Osteoblast (primary cell): Measurements from ENCODE around the gene GAREM2. TPM values are rescaled to one million over a fixed set of nuclear protein-coding genes. Genes with fewer than 3 reads are reported as not detected.
A peak's percentile ranks its signal among the peaks of the same experiment; 100 is the strongest.

Experiments
- DNase-seq: peaks from one replicate; pipeline ENCODE4 v3.0.0; 2011; ENCODE audit warnings: low spot score, mixed read lengths; ENCODE audit not compliant: insufficient read length; ENCODE audit errors: missing footprints
- H2AFZ ChIP-seq: 2 replicates; pipeline ENCODE4 v1.6.0; 2011; ENCODE audit warnings: mild to moderate bottlenecking, low read length
- H3K27ac ChIP-seq: 2 replicates; pipeline ENCODE4 v1.5.1; 2011; ENCODE audit warnings: mild to moderate bottlenecking, low read depth, low read length, moderate library complexity
- H3K27me3 ChIP-seq: 2 replicates; pipeline ENCODE4 v1.6.0; 2012; ENCODE audit warnings: mild to moderate bottlenecking, control low read depth, inconsistent platforms, low read length, moderate library complexity; ENCODE audit not compliant: insufficient read depth
- H3K36me3 ChIP-seq: 2 replicates; pipeline ENCODE4 v1.5.1; 2011; ENCODE audit warnings: mild to moderate bottlenecking, low read length, control low read depth, moderate library complexity; ENCODE audit not compliant: insufficient read depth
- H3K4me1 ChIP-seq: 2 replicates; pipeline ENCODE4 v1.5.1; 2011; ENCODE audit warnings: mild to moderate bottlenecking, low read length, control low read depth, moderate library complexity; ENCODE audit not compliant: insufficient read depth
- H3K4me2 ChIP-seq: 2 replicates; pipeline ENCODE4 v1.6.0; 2011; ENCODE audit warnings: mild to moderate bottlenecking, low read length; ENCODE audit not compliant: insufficient read depth
- H3K4me3 ChIP-seq: fragments of 200-600 bp; sonication (generic); 3 replicates; pipeline ENCODE4 v1.5.1; 2012; ENCODE audit warnings: mild to moderate bottlenecking, low read length, inconsistent platforms; ENCODE audit not compliant: insufficient read depth
- H3K79me2 ChIP-seq: 2 replicates; pipeline ENCODE4 v1.6.0; 2012; ENCODE audit warnings: mild to moderate bottlenecking, low read length, control low read depth, inconsistent platforms; ENCODE audit not compliant: insufficient read depth
- H3K9me3 ChIP-seq: 2 replicates; pipeline ENCODE4 v1.5.1; 2011; ENCODE audit warnings: low read depth, low read length, control low read depth
- H4K20me1 ChIP-seq: 2 replicates; pipeline ENCODE4 v1.6.0; 2012; ENCODE audit warnings: mild to moderate bottlenecking, low read length, control low read depth; ENCODE audit not compliant: insufficient read depth
- CTCF ChIP-seq: IDR thresholded peaks from 2 replicates; pipeline ENCODE4 v1.5.1; 2011; ENCODE audit warnings: mild to moderate bottlenecking, low read depth, low read length, moderate library complexity; ENCODE audit errors: extremely low read depth
- total RNA-seq: library from RNA; depleted of rRNA; stranded (reverse); fragments of >200 nt; gene quantifications from 2 replicates; pipeline ENCODE4 v1.2.3, GENCODE V29; 2012

Gene GAREM2
- total RNA-seq, 1 donor = 1.4 TPM

DNA sequence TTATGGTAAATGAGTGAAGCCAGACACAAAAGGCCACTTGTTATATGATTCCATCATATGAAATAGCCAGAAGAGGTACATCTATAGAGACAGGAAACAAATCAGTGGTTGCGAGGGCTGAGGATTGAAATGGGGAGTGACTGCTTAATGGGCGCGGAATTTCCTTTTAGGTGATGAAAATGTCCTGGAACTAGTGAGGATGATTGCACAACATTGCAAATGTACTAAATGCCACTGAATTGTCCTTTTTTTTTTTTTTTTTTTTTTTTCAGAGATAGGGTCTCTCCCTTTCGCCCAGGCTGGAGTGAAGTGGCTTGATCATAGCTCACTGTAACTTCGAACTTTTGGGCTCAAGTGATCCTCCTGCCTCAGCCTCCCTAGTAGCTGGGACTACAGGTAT is 15.3 kb upstream of the GAREM2 start:
- Histone ChIP-seq H3K27ac (no peak overlapping the region), H3K4me1 (no peaks in the 10 kb centered on the region), H4K20me1 (no peaks in the 10 kb centered on the region), H2AFZ (no peak overlapping the region), H3K9me3 (no peaks in the 10 kb centered on the region), H3K79me2 (no peaks in the 10 kb centered on the region), H3K4me3 (no peak overlapping the region), H3K4me2 (no peak overlapping the region), H3K27me3 (no peaks in the 10 kb centered on the region), H3K36me3 (no peaks in the 10 kb centered on the region)
- DNase-seq = no peak
- TF ChIP-seq CTCF = no peak

DNA sequence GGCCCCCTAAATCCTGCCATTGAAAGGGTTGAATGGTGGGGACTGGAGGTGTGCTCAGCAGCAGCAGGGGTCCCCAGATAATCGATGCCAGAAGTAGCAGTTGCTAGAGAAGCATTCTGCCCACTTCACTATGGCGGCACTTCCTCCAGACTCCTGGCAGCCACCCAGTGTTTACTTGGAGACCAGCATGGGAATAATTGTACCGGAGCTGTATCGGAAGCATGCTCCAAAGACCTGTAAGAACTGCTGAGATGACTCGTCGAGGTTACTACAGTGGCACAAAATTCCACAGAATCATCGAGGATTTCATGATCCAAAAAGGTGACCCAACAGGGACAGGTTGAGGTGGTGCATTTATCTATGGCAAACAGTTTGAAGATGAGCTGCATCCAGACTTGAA is 11.0 kb upstream of the GAREM2 start:
- Histone ChIP-seq H3K4me3 (no peak overlapping the region), H3K36me3 (no peaks in the 10 kb centered on the region), H3K27me3 (peaks cover 4% of the 10 kb centered on the region), H3K27ac (no peak overlapping the region), H3K79me2 (no peaks in the 10 kb centered on the region), H3K4me1 (no peaks in the 10 kb centered on the region), H3K9me3 (no peaks in the 10 kb centered on the region), H3K4me2 (no peak overlapping the region), H2AFZ (no peak overlapping the region), H4K20me1 (no peaks in the 10 kb centered on the region)
- no peak for DNase-seq
- no peak for TF ChIP-seq CTCF

DNA sequence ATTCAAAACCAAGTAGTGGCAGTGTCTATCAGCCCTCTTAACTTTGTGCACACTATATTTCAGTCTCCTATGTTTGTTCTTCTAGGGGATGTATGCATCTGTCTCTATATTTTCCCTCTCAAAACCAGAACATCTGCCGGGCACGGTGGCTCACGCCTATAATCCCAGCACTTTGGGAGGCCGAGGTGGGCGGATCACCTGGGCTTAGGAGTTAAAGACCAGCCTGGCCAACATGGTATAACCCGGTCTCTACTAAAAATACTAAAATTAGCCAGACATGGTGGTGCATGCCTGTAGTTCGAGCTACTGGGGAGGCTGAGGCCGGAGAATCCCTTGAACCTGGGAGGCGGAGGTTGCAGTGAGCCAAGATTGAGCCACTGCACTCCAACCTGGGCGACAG is 9.9 kb upstream of the GAREM2 start:
- no peak overlapping the region for H3K27ac ChIP-seq
- no peak for DNase-seq
- H3K27me3 ChIP-seq = peaks cover 4% of the 10 kb centered on the region
- no peaks in the 10 kb centered on the region for H4K20me1 ChIP-seq
- no peak overlapping the region for H2AFZ ChIP-seq
- no peaks in the 10 kb centered on the region for H3K36me3 ChIP-seq
- H3K9me3 ChIP-seq = no peaks in the 10 kb centered on the region
- no peaks in the 10 kb centered on the region for H3K4me1 ChIP-seq
- no peak overlapping the region for H3K4me3 ChIP-seq
- H3K79me2 ChIP-seq = no peaks in the 10 kb centered on the region
- TF ChIP-seq CTCF = no peak
- no peak overlapping the region for H3K4me2 ChIP-seq

GRCh38 chr2:26164231-26164630 is 8.7 kb upstream of the GAREM2 start:
- Histone ChIP-seq H3K27ac (no peak overlapping the region), H3K9me3 (no peaks in the 10 kb centered on the region), H2AFZ (no peak overlapping the region), H3K27me3 (peaks cover 4% of the 10 kb centered on the region), H3K4me3 (no peak overlapping the region), H3K4me1 (no peaks in the 10 kb centered on the region), H3K4me2 (no peak overlapping the region), H4K20me1 (no peaks in the 10 kb centered on the region), H3K36me3 (no peaks in the 10 kb centered on the region), H3K79me2 (no peaks in the 10 kb centered on the region)
- TF ChIP-seq CTCF = no peak
- peak; percentile 29 for DNase-seq
